Liver (tissue), 9 donors: ENCODE data around the gene MAGOHB. TPM values are rescaled to one million over a fixed set of nuclear protein-coding genes. Genes with fewer than 3 reads are reported as not detected.

Experiments used
- DNase-seq: peaks from one replicate; pipeline ENCODE4 v3.0.0-alpha.2; 2017; ENCODE audit warnings: low spot score
- H3K27ac ChIP-seq, 2 donors: one replicate each; pipeline ENCODE4 v1.7.0; 2013; ENCODE audit warnings: inconsistent platforms in 2 of 2, low read length in 2 of 2, control low read depth in 1 of 2, low read depth in 1 of 2, mild to moderate bottlenecking in 1 of 2
- H3K27me3 ChIP-seq, 4 donors: one replicate each; pipeline versions ENCODE4 v1.6.1 to v1.7.0; 2013; ENCODE audit warnings: low read length in 3 of 4, inconsistent platforms in 1 of 4, mild to moderate bottlenecking in 1 of 4, moderate library complexity in 1 of 4; ENCODE audit not compliant: control insufficient read depth in 4 of 4, insufficient read depth in 4 of 4
- H3K36me3 ChIP-seq, 4 donors: one replicate each; pipeline versions ENCODE4 v1.6.1 to v1.7.0; 2013; ENCODE audit warnings: low read length in 3 of 4, mild to moderate bottlenecking in 3 of 4, low read depth in 1 of 4, moderate library complexity in 1 of 4; ENCODE audit not compliant: control insufficient read depth in 4 of 4, insufficient read depth in 3 of 4
- H3K4me1 ChIP-seq, 4 donors: one replicate each; pipeline versions ENCODE4 v1.6.1 to v1.7.0; 2013; ENCODE audit warnings: low read length in 3 of 4, mild to moderate bottlenecking in 3 of 4, moderate library complexity in 1 of 4; ENCODE audit not compliant: control insufficient read depth in 4 of 4, insufficient read depth in 4 of 4
- H3K4me3 ChIP-seq, 3 donors: one replicate each; pipeline versions ENCODE4 v1.6.1 to v1.7.0; 2013; ENCODE audit warnings: low read length in 3 of 3, control low read depth in 1 of 3, low read depth in 1 of 3, mild to moderate bottlenecking in 1 of 3
- H3K9ac ChIP-seq, 2 donors: one replicate each; pipeline ENCODE4 v1.7.0; 2013; ENCODE audit warnings: low read length in 2 of 2, mild to moderate bottlenecking in 2 of 2, moderate library complexity in 2 of 2, control low read depth in 1 of 2, low read depth in 1 of 2
- H3K9me3 ChIP-seq, 4 donors: one replicate each; pipeline versions ENCODE4 v1.6.1 to v1.7.0; 2013; ENCODE audit warnings: low read length in 3 of 4; ENCODE audit not compliant: control insufficient read depth in 4 of 4
- CTCF ChIP-seq: fragments of 150-350 bp; IDR thresholded peaks from 2 replicates; pipeline ENCODE4 v1.5.1; 2017; ENCODE audit warnings: improper control_type of control experiment, low read depth, low read length; ENCODE audit not compliant: missing input control
- EGR1 ChIP-seq, 2 donors: IDR thresholded peaks; 2 replicates each; pipeline ENCODE4 v1.6.1; 2016 to 2018; ENCODE audit warnings: antibody characterized with exemption in 2 of 2, low read depth in 2 of 2
- FOXA1 ChIP-seq: IDR thresholded peaks from 2 replicates; pipeline ENCODE4 v1.6.1; 2016; ENCODE audit warnings: antibody characterized with exemption
- FOXA2 ChIP-seq: IDR thresholded peaks from 2 replicates; pipeline ENCODE4 v1.6.1; 2016; ENCODE audit warnings: antibody characterized with exemption
- HNF4G ChIP-seq: IDR thresholded peaks from 2 replicates; pipeline ENCODE4 v1.6.1; 2016; ENCODE audit warnings: antibody characterized with exemption
- JUND ChIP-seq, 2 donors: IDR thresholded peaks; 2 replicates each; pipeline ENCODE4 v1.6.1; 2016; ENCODE audit warnings: antibody characterized with exemption in 2 of 2
- MAX ChIP-seq: IDR thresholded peaks from 2 replicates; pipeline ENCODE4 v1.6.1; 2016; ENCODE audit warnings: antibody characterized with exemption
- RAD21 ChIP-seq, 2 donors: IDR thresholded peaks; 2 replicates each; pipeline ENCODE4 v1.6.1; 2016; ENCODE audit warnings: antibody characterized with exemption in 2 of 2, mild to moderate bottlenecking in 2 of 2
- RXRA ChIP-seq, 2 donors: IDR thresholded peaks; 2 replicates each; pipeline ENCODE4 v1.6.1; 2017 to 2018; ENCODE audit warnings: antibody characterized with exemption in 2 of 2, mild to moderate bottlenecking in 1 of 2
- SP1 ChIP-seq: IDR thresholded peaks from 2 replicates; pipeline ENCODE4 v1.6.1; 2018; ENCODE audit warnings: antibody characterized with exemption, mild to moderate bottlenecking
- TAF1 ChIP-seq: conservative IDR thresholded peaks from 2 replicates; pipeline ENCODE4 v1.6.1; 2016; ENCODE audit warnings: antibody characterized with exemption, mild to moderate bottlenecking
- YY1 ChIP-seq: IDR thresholded peaks from 2 replicates; pipeline ENCODE4 v1.6.1; 2016; ENCODE audit warnings: antibody characterized with exemption, mild to moderate bottlenecking
- ZBTB33 ChIP-seq: IDR thresholded peaks from 2 replicates; pipeline ENCODE4 v1.6.1; 2016; ENCODE audit warnings: antibody characterized with exemption
- WGBS: extraction: QIAGEN DNeasy Blood & Tissue Kit; methylation state at CpG from one replicate; pipeline ENCODE4 v1.1.7; 2013; 5-methylcytosine and 5-hydroxymethylcytosine counted together
- polyA plus RNA-seq, 2 donors: library from polyadenylated mRNA; stranded (reverse) in 1 of 2; unstranded in 1 of 2; fragments of 200-250 nt in 1 of 2; fragments of >200 nt in 1 of 2; fragmentation: Nextera tagmentation in 1 of 2; extraction: Ambion mirVana in 1 of 2; gene quantifications; one replicate each; pipeline versions ENCODE4 v1.2.1 to v1.2.3, GENCODE V29; 2013 to 2015
- total RNA-seq, 2 donors: library from RNA; depleted of rRNA; stranded (reverse); fragments of >200 nt; gene quantifications; one replicate each; pipeline ENCODE4 v1.2.3, GENCODE V29; 2014
- TF ChIP-seq, protein P1 (sequence below): IDR thresholded peaks from 2 replicates; pipeline ENCODE4 v1.6.1; 2016; ENCODE audit warnings: antibody characterized with exemption
- TF ChIP-seq, protein P2 (sequence below): IDR thresholded peaks from 2 replicates; pipeline ENCODE4 v1.6.1; 2016; ENCODE audit warnings: antibody characterized with exemption, mild to moderate bottlenecking
- donor health status: healthy.
- donor health status: healthy.
- donor health status: healthy.
- donor health status: healthy.
- donor health status: healthy.

Gene MAGOHB
- total and polyA plus RNA-seq, 4 donors = 7.6 to 20.7 (median 8.9) TPM

DNA sequence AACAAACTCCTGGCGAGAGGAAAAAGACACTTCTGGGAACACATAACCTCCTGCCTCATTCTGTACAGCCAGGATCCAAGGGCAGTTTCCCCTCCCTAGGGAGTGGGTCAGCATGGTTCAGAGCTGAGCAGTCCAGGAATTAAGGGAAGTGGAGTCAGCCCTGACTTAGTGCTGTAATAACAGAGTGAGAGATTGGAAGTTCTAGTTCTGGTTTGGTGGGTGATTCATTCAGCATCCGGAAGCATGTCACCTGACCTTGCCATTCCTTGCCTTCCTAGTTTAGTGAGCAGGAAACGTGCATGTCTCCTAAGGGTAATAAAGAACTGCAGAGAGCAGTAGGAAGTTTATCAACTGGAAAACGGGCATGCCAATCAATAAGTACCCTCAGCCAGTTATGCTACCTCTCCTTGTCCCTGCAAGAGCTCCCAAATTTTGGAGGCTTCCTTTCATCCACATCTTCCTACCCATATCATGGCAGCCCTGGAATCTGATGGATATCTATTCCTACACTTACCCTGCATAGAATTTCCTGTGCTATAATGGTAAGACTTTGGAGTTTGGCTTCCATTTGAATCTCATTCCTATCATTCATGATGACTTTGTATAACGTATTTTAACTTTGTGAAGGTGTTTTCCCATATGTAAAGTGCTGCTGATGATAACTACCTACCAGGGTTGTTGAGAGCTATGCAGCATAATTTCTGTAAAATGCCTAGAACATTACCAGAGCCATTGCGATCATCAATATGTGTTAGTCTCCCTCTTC, 28.5 kb upstream of the MAGOHB start:
- Histone ChIP-seq H3K9ac (no peak overlapping the region), H3K27me3 (peaks cover 0 to 4% (median 0%) of the 10 kb centered on the region in 4 donors), H3K36me3 (no peaks in the 10 kb centered on the region), H3K4me1 (no peaks in the 10 kb centered on the region), H3K4me3 (no peak overlapping the region), H3K27ac (no peak overlapping the region), H3K9me3 (peaks cover 0 to 11% (median 5%) of the 10 kb centered on the region in 4 donors)
- 68% methylated on average over 6 of the region's 6 CpGs for WGBS
- no peak for DNase-seq
- TF ChIP-seq HNF4G (no peak), ZBTB33 (no peak), YY1 (no peak), SP1 (no peak), RXRA (IDR thresholded peaks at IDR 0.05) (no peak), FOXA2 (no peak), FOXA1 (no peak), MAX (no peak)
- TF ChIP-seq, protein P1, sequence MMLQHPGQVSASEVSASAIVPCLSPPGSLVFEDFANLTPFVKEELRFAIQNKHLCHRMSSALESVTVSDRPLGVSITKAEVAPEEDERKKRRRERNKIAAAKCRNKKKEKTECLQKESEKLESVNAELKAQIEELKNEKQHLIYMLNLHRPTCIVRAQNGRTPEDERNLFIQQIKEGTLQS = no peak

DNA sequence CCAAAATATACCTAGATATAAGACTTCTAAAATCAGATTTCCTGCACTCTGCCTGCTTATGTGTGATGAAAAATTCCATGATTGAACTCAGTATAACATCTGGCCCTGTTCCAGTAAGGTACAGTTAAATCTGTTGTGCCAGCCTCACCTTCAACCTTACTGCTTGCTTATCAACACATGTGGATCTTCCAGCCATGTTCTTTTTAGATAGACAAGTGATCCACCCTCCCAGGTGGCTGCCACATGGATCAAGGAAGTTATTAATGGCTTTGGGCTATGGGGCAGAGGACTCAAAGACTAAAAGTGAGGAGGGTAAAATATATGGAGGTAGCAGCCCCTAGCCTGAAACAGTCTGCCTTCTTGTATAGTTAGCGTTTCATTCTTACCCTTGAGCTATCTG, 25.3 kb upstream of the MAGOHB start:
- no peak overlapping the region for H3K4me3 ChIP-seq
- no peak for DNase-seq
- peaks cover 0 to 4% (median 0%) of the 10 kb centered on the region in 4 donors for H3K27me3 ChIP-seq
- peaks cover 0 to 8% (median 0%) of the 10 kb centered on the region in 4 donors for H3K9me3 ChIP-seq
- H3K4me1 ChIP-seq = no peaks in the 10 kb centered on the region
- H3K27ac ChIP-seq = no peak overlapping the region
- no peak overlapping the region for H3K9ac ChIP-seq
- no peaks in the 10 kb centered on the region for H3K36me3 ChIP-seq
- WGBS = 96% methylated on average over 1 of the region's 1 CpG
- no peak for TF ChIP-seq SP1
- no peak for TF ChIP-seq FOXA1
- TF ChIP-seq MAX = no peak
- TF ChIP-seq YY1 = no peak
- TF ChIP-seq CTCF = no peak
- no peak for TF ChIP-seq FOXA2
- TF ChIP-seq TAF1 = no peak
- TF ChIP-seq EGR1 (IDR thresholded peaks at IDR 0.05; ENCODE audit: low read depth in 2 of 2) = no peak
- TF ChIP-seq ZBTB33 = no peak
- TF ChIP-seq RAD21 (IDR thresholded peaks at IDR 0.05) = no peak
- TF ChIP-seq JUND (IDR thresholded peaks at IDR 0.05) = no peak
- TF ChIP-seq RXRA (IDR thresholded peaks at IDR 0.05) = no peak
- TF ChIP-seq, protein P2, sequence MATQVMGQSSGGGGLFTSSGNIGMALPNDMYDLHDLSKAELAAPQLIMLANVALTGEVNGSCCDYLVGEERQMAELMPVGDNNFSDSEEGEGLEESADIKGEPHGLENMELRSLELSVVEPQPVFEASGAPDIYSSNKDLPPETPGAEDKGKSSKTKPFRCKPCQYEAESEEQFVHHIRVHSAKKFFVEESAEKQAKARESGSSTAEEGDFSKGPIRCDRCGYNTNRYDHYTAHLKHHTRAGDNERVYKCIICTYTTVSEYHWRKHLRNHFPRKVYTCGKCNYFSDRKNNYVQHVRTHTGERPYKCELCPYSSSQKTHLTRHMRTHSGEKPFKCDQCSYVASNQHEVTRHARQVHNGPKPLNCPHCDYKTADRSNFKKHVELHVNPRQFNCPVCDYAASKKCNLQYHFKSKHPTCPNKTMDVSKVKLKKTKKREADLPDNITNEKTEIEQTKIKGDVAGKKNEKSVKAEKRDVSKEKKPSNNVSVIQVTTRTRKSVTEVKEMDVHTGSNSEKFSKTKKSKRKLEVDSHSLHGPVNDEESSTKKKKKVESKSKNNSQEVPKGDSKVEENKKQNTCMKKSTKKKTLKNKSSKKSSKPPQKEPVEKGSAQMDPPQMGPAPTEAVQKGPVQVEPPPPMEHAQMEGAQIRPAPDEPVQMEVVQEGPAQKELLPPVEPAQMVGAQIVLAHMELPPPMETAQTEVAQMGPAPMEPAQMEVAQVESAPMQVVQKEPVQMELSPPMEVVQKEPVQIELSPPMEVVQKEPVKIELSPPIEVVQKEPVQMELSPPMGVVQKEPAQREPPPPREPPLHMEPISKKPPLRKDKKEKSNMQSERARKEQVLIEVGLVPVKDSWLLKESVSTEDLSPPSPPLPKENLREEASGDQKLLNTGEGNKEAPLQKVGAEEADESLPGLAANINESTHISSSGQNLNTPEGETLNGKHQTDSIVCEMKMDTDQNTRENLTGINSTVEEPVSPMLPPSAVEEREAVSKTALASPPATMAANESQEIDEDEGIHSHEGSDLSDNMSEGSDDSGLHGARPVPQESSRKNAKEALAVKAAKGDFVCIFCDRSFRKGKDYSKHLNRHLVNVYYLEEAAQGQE = no peak
